Activated CD4-positive, alpha-beta T cell treated with anti-CD3 and anti-CD28 coated beads for 36 hours (primary cell): ENCODE data around the gene UBE2B. TPM values are rescaled to one million over a fixed set of nuclear protein-coding genes. Genes with fewer than 3 reads are reported as not detected.

Experiments
- ATAC-seq: fragments of 200-7000 bp; cut with Tn5 transposase; one replicate; pipeline ENCODE4 v1.10.0; 2021; ENCODE audit warnings: mild to moderate bottlenecking, moderate library complexity
- CTCF ChIA-PET: fragments of 350-600 bp; sonication (Branson Sonifier 250); formaldehyde crosslinking; loops from one replicate; lab custom pipeline; 2021; ENCODE audit warnings: antibody characterized with exemption; lab: Charles Lee
- POLR2A ChIA-PET: fragments of 350-600 bp; sonication (Branson Sonifier 250); formaldehyde crosslinking; loops from one replicate; lab custom pipeline; 2021; ENCODE audit warnings: antibody characterized with exemption, inconsistent platforms; lab: Charles Lee
- DNase-seq: peaks from one replicate; pipeline ENCODE4 v3.0.0-alpha.2; 2020
- H3K27ac Mint-ChIP-seq: one replicate; pipeline ENCODE4 v1.8.0; 2021; ENCODE audit warnings: mixed read lengths
- H3K27me3 Mint-ChIP-seq: one replicate; pipeline ENCODE4 v1.8.0; 2021; ENCODE audit warnings: mixed read lengths
- H3K36me3 Mint-ChIP-seq: one replicate; pipeline ENCODE4 v1.8.0; 2021; ENCODE audit warnings: low read depth, mixed read lengths
- H3K4me1 Mint-ChIP-seq: one replicate; pipeline ENCODE4 v1.8.0; 2021; ENCODE audit warnings: mixed read lengths
- H3K4me3 Mint-ChIP-seq: one replicate; pipeline ENCODE4 v1.8.0; 2021; ENCODE audit warnings: mild to moderate bottlenecking, moderate library complexity, mixed read lengths
- H3K9me3 Mint-ChIP-seq: one replicate; pipeline ENCODE4 v1.8.0; 2021; ENCODE audit warnings: low read depth, mixed read lengths
- intact Hi-C, 2 experiments: fragments of 100-400 bp; cut with DNase I in 1 of 2; cut with micrococcal nuclease in 1 of 2; formaldehyde crosslinking; loops; one replicate each; pipeline versions ENCODE4 v1.14.2 to v1.15.1; 2022 to 2024; cut with DNase I, micrococcal nuclease
- total RNA-seq, 2 experiments: library from RNA; stranded (reverse); gene quantifications; one replicate each; pipeline ENCODE4 v1.2.3, GENCODE V29; 2021

The UBE2B gene
- total RNA-seq, 2 experiments from 2014 or later: 112 to 115 TPM

DNA sequence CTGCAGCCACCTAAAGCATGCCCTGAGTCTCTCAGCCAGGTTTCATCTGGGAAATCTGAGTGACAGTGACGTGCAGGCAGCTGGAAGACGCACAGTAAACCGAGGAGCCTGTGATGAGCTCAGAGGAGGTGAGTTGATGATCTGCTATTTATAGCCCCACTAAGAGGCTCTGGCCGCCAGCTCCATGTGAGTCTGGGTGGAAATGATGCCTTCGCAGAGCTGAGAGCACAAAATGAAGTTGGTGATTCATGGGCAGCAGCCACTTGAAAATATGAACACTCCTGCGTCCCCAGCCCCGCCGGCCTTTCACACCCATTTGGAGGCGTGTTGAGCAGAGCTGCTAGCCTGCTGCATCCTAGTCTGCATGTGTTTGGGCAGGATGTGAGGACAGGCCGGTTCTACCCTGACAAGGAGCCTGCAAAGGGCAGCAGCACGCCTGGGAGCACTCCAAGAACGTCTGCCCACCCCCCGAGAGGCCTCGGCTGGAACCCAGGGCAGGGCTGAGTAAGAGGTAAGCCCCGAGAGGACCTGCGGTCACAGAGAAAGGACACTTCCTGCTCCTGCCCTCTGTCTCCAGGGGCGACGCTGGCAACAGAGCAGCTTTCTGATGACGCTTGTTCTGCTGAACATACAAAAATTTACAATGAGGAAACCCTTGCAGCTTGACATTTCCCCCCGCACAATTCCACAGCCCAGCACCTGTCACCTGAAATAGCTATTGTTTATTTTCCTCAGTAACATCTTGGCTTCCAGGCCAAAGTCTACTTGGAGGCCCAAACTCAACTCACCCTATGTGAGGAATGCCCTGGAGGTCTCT, 65.4 kb downstream of the UBE2B start:
- Mint-ChIP-seq H3K4me3 (no peak overlapping the region), H3K27me3 (no peaks in the 10 kb centered on the region), H3K4me1 (peaks cover 35% of the 10 kb centered on the region), H3K36me3 (no peaks in the 10 kb centered on the region), H3K9me3 (no peaks in the 10 kb centered on the region), H3K27ac (peak overlapping the region; percentile 32)
- ChIA-PET CTCF (interaction anchor here (0.7 to 1.9 kb wide), 4 partner anchors 15 to 150 kb away, joined by 3 to 10 read pairs (median 8); partner anchors contain the start of gene CDKN2AIPNL), POLR2A (interaction anchor here (0.6 to 1.4 kb wide), 3 partner anchors 10 to 118 kb away, joined by 3 to 5 read pairs (median 3); no protein-coding TSS in a partner anchor)
- intact Hi-C loops: loop anchor here in 1 of 2 experiments (1.0 kb wide), 3 partner anchors 25 to 90 kb away; partner anchors contain the start of gene CDKN2AIPNL
- DNase-seq (peak; percentile 78), ATAC-seq (peak; percentile 80)

DNA sequence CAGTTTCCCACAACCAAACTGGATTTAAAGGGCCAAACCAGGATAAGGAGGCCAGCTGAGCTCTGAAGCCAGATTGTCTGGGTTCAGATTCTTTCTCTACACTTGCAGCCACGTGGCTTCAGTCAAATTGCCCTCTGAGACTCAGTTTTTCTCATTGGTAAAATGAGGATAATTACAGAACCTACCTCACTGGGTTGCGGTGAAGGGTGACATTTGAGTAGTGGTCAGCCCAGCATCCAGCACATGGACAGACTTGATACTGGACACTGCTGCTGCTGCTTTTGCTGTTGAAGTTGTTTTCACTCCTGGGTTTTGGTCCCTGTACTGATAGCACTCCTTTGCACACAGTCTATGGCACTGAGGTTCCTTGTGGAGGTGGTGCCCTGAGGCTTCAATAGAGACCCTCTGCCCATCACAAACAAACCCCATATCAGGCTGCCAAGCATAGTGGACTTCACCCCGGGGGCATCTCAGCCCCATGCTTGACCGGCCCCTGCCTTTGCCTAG, 66.0 kb downstream of the UBE2B start:
- Mint-ChIP-seq H3K27ac (no peak overlapping the region), H3K9me3 (no peaks in the 10 kb centered on the region), H3K4me3 (no peak overlapping the region), H3K4me1 (peaks cover 31% of the 10 kb centered on the region), H3K27me3 (no peaks in the 10 kb centered on the region), H3K36me3 (no peaks in the 10 kb centered on the region)
- ChIA-PET CTCF (interaction anchor here (0.6 to 1.9 kb wide), 4 partner anchors 23 to 150 kb away, joined by 3 to 10 read pairs (median 8); partner anchors contain the start of gene CDKN2AIPNL), POLR2A (interaction anchor here (1.4 kb wide), 1 partner anchor 117 kb away, joined by 3 read pairs; no protein-coding TSS in a partner anchor)
- no peak for ATAC-seq
- intact Hi-C loops: loop anchor here in 1 of 2 experiments (1.0 kb wide), 1 partner anchor 26 kb away; the partner anchor contains the start of gene CDKN2AIPNL
- DNase-seq: no peak

DNA sequence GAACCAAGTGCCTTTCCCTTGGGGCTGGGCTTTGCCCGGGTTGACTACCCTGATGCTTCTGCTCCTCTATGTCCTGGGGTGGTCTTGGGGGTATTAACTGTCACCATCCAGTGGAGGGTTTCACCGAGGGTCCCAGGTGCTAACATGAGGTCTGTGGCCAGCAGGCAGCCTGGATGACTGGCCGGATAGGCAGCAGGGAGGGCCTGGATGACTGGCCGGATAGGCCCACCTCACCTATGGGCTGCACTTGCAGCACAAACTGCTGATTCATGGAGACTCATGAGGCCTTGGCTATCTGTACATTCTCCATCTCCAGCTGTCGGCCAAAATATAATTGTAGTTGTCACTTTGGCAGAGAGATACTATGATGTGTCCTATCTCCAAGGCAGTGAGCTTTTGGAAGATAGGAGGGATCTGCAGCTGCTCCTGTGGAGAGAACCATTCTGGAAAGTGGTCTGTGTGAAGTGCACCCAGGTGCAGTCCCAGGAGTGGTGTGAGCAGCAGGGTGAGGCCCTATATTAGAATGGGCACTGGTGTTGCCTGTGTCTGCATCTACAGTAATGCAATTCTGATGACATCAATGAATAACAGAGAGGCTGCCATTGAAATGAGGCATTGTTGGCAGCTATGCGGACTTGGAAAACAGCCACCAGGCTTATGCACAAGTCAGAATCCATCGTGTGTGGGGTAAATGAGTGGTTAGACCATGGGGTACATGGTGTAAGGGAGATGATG, 66.6 kb downstream of the UBE2B start:
- Mint-ChIP-seq H3K4me1 (peaks cover 25% of the 10 kb centered on the region), H3K4me3 (no peak overlapping the region), H3K9me3 (no peaks in the 10 kb centered on the region), H3K36me3 (no peaks in the 10 kb centered on the region), H3K27me3 (no peaks in the 10 kb centered on the region), H3K27ac (no peak overlapping the region)
- CTCF ChIA-PET: interaction anchor here (0.6 kb wide), 1 partner anchor 72 kb away, joined by 3 read pairs; no protein-coding TSS in a partner anchor
- intact Hi-C loops: loop anchor here in 1 of 2 experiments (1.0 kb wide), 1 partner anchor 27 kb away; the partner anchor contains the start of gene CDKN2AIPNL
- DNase-seq: no peak
- POLR2A ChIA-PET: no interaction called here
- ATAC-seq: no peak

DNA sequence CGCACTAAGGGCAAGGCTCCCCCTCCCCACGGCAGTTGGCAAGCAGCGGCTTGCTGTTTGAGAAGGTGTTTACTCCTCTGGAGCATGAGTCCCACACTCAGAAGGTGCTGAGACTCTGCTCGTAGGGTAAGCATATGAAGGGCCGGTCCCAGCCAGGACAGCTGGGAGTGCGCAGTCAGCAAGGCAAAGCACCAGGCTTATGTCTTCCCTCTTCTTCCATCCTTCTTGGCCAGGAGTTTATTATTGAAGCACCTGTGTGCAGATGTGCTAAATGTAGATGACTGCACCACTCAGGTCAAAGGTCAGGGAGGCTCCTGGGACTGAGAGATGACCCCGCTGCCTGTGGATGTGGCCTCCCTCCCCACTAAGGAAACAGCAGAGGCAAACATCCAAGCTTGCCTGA, 67.4 kb downstream of the UBE2B start:
- peaks cover 24% of the 10 kb centered on the region for H3K4me1 Mint-ChIP-seq
- CTCF ChIA-PET: no interaction called here

DNA sequence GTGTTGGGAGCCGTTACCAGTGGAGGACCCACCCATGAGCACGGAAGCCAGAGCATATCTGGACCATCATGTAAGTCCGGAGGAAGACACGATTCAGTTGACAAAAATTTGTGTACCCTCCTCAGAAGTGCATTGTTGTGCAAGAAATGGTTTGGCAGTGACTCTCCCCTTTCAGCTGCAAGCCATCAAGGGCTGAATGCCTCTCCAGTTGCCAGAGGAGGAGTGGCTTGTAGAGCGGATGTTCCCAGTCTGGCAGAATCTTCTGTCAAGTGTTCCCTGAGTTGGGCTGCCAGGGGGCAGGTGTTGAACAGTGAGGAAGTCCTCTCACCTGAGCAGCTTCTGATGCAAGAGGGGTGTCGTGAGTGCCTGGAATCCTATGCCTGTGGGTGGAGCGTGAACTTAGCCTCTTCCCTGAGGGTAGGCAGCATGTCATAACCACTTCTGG, 67.9 kb downstream of the UBE2B start:
- no peaks in the 10 kb centered on the region for H3K27me3 Mint-ChIP-seq
- H3K27ac Mint-ChIP-seq: no peak overlapping the region
- DNase-seq (no peak), ATAC-seq (no peak)
- H3K4me1 Mint-ChIP-seq: peaks cover 24% of the 10 kb centered on the region
- POLR2A ChIA-PET: interaction anchor here (0.6 kb wide), 1 partner anchor 91 kb away, joined by 4 read pairs; no protein-coding TSS in a partner anchor
- no peaks in the 10 kb centered on the region for H3K36me3 Mint-ChIP-seq
- no peaks in the 10 kb centered on the region for H3K9me3 Mint-ChIP-seq
- no peak overlapping the region for H3K4me3 Mint-ChIP-seq
- CTCF ChIA-PET: no interaction called here
- intact Hi-C loops: no loop called here

More for the DNA sequence above, 67.4 kb downstream of the UBE2B start:
- intact Hi-C loops: no loop called here
- no peak overlapping the region for H3K4me3 Mint-ChIP-seq
- DNase-seq (no peak), ATAC-seq (no peak)
- no peaks in the 10 kb centered on the region for H3K27me3 Mint-ChIP-seq
- H3K27ac Mint-ChIP-seq: no peak overlapping the region
- POLR2A ChIA-PET: no interaction called here
- no peaks in the 10 kb centered on the region for H3K36me3 Mint-ChIP-seq
- H3K9me3 Mint-ChIP-seq: no peaks in the 10 kb centered on the region

DNA sequence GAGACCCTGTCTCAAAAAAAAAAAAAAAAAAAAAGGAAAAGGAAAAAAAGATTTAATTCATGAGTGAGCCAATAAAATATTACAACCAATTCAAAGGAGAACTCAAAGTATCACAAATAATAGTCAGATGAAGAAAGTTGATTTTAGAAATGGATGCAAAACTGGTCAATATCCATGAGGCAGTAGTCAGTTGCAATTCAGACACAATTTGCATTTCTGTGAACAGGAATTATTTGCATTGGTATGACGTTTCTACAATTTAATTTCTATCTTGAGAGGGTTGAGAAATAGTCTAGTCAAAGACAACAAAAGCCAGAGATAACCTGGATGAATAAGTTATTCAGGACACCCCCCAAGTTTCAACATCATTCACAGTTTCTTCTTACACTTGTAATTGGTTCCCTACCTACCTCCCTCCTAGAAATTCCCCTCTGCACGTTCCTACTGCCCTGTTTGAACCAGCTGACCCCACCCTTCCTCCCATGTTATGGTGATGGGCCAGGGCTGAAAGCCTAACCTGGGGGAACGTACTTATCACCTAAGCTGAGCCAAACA, 68.9 kb downstream of the UBE2B start:
- intact Hi-C loops: no loop called here
- Mint-ChIP-seq H3K36me3 (no peaks in the 10 kb centered on the region), H3K27ac (no peak overlapping the region), H3K4me3 (no peak overlapping the region), H3K27me3 (no peaks in the 10 kb centered on the region), H3K4me1 (peaks cover 20% of the 10 kb centered on the region), H3K9me3 (no peaks in the 10 kb centered on the region)
- ChIA-PET POLR2A (interaction anchor here (0.6 kb wide), 1 partner anchor 92 kb away, joined by 4 read pairs; no protein-coding TSS in a partner anchor), CTCF (no interaction called here)
- ATAC-seq (no peak), DNase-seq (no peak)

Other genes with a start within 250 kb of the UBE2B start
- gene SKP1, start 194.6 kb upstream of the UBE2B start, total RNA-seq: 100 to 1,000 TPM; 218 to 265 TPM
- 100 to 1,000 TPM; 148 to 154 TPM for gene PPP2CA, start 145.5 kb upstream of the UBE2B start, total RNA-seq
- 1 to 10 TPM; 3.1 to 5.2 TPM for gene CDKL3, start 4.4 kb upstream of the UBE2B start, total RNA-seq
- 10 to 100 TPM; 36.1 to 42.0 TPM for gene CDKN2AIPNL, start 40.3 kb downstream of the UBE2B start, total RNA-seq
- 10 to 100 TPM; 58.1 to 68.0 TPM for gene JADE2, start 154.1 kb downstream of the UBE2B start, total RNA-seq